ENCODE measurements around the gene NBEAL2.
"Not testable (repeated sequence)": the region's sequence is repeated elsewhere in the genome, so short reads cannot be mapped to it uniquely, and the experiment has no call there.

Gene NBEAL2

GRCh38 chr3:47035645-47036044 lies 56.2 kb downstream of the NBEAL2 start:
- Histone ChIP-seq H3K27ac (no peak overlapping the region), H3K4me3 (no peak overlapping the region)
- no peak for TF ChIP-seq CTCF (IDR thresholded peaks at IDR 0.05)
- DNase-seq (ENCODE audit: low spot score) = no peak

GRCh38 chr3:47036145-47036544 lies 56.7 kb downstream of the NBEAL2 start:
- no peak overlapping the region for H3K4me3 ChIP-seq
- DNase-seq (ENCODE audit: low spot score) = no peak
- no peak overlapping the region for H3K27ac ChIP-seq
- no peak for TF ChIP-seq CTCF (IDR thresholded peaks at IDR 0.05)

- DNase-seq (ENCODE audit: low spot score); H3K4me3 ChIP-seq; H3K27ac ChIP-seq: not testable (repeated sequence)
Measured at GRCh38 chr3:47037302-47037701, 57.8 kb downstream of the NBEAL2 start.

GRCh38 chr3:47041114-47041513 lies 61.6 kb downstream of the NBEAL2 start:
- Histone ChIP-seq H3K27ac (no peak overlapping the region), H3K4me3 (no peak overlapping the region)
- no peak for TF ChIP-seq CTCF (IDR thresholded peaks at IDR 0.05)
- DNase-seq (ENCODE audit: low spot score) = no peak

GRCh38 chr3:47042231-47042791 lies 62.8 kb downstream of the NBEAL2 start:
- H3K27ac ChIP-seq = no peak overlapping the region
- no peak for DNase-seq (ENCODE audit: low spot score)
- no peak for TF ChIP-seq CTCF (IDR thresholded peaks at IDR 0.05)
- no peak overlapping the region for H3K4me3 ChIP-seq

- H3K4me3 ChIP-seq = no peak overlapping the region
- no peak overlapping the region for H3K27ac ChIP-seq
- DNase-seq (ENCODE audit: low spot score) = no peak
- TF ChIP-seq CTCF (IDR thresholded peaks at IDR 0.05) = no peak
Measured at GRCh38 chr3:47047069-47047468, 67.6 kb downstream of the NBEAL2 start.

- DNase-seq (ENCODE audit: low spot score) = no peak
- no peak overlapping the region for H3K4me3 ChIP-seq
- TF ChIP-seq CTCF (IDR thresholded peaks at IDR 0.05) = no peak
- no peak overlapping the region for H3K27ac ChIP-seq
Measured at GRCh38 chr3:47047673-47048072, 68.2 kb downstream of the NBEAL2 start.

GRCh38 chr3:47054412-47054811 lies 74.9 kb downstream of the NBEAL2 start:
- DNase-seq (ENCODE audit: low spot score) = no peak
- H3K4me3 ChIP-seq = no peak overlapping the region
- no peak overlapping the region for H3K27ac ChIP-seq
- no peak for TF ChIP-seq CTCF (IDR thresholded peaks at IDR 0.05)

Measured in coronary artery (tissue), 2 donors.